ELF-1 (cell line): ENCODE measurements around the gene AGAP1.

Experiments used
- DNase-seq: peaks from one replicate; pipeline ENCODE4 v3.0.0-alpha.2; 2016; ENCODE audit warnings: low read depth, low spot score

Gene AGAP1

GRCh38 chr2:236165842-236166795 lies 672.3 kb downstream of the AGAP1 start:
- DNase-seq: peak; percentile 77

- peak; percentile 45 for DNase-seq
These were observed 673.0 kb downstream of the AGAP1 start for GRCh38 chr2:236166796-236167296.

GRCh38 chr2:236167297-236168109 lies 673.7 kb downstream of the AGAP1 start:
- DNase-seq: peak; percentile 50

GRCh38 chr2:236168110-236169080 lies 674.6 kb downstream of the AGAP1 start, which contains the start of gene GBX2:
GBX2 (minus strand) TSS chr2:236168386; CDS start chr2:236167971, 415 bp downstream.
- DNase-seq: peak; percentile 92

GRCh38 chr2:236169151-236169721 lies 675.4 kb downstream of the AGAP1 start:
- DNase-seq: peak; percentile 75

GRCh38 chr2:236169741-236170589 lies 676.1 kb downstream of the AGAP1 start:
- DNase-seq: peak; percentile 51

GRCh38 chr2:236170590-236171165 lies 676.8 kb downstream of the AGAP1 start:
- peak; percentile 27 for DNase-seq

GRCh38 chr2:236171181-236171679 lies 677.4 kb downstream of the AGAP1 start:
- no peak for DNase-seq

- peak; percentile 60 for DNase-seq
These were observed 677.9 kb downstream of the AGAP1 start for GRCh38 chr2:236171680-236172254.

- peak; percentile 62 for DNase-seq
These were observed 678.6 kb downstream of the AGAP1 start for GRCh38 chr2:236172255-236173035.

GRCh38 chr2:236173036-236173728 lies 679.3 kb downstream of the AGAP1 start:
- DNase-seq: peak; percentile 44

- DNase-seq: peak; percentile 72
These were observed 680.1 kb downstream of the AGAP1 start for GRCh38 chr2:236173729-236174607.

- DNase-seq: peak; percentile 48
These were observed 681.8 kb downstream of the AGAP1 start for GRCh38 chr2:236175548-236176150.

- DNase-seq: peak; percentile 80
These were observed 682.6 kb downstream of the AGAP1 start for GRCh38 chr2:236176417-236176816.

GRCh38 chr2:236176951-236177350 lies 683.1 kb downstream of the AGAP1 start:
- no peak for DNase-seq

GRCh38 chr2:236177604-236177966 lies 683.7 kb downstream of the AGAP1 start:
- peak; percentile 94 for DNase-seq
